ENCODE results near the gene PMPCA. TPM values are rescaled to one million over a fixed set of nuclear protein-coding genes. Genes with fewer than 3 reads are reported as not detected.
"Not testable (repeated sequence)": the region's sequence is repeated elsewhere in the genome, so short reads cannot be mapped to it uniquely, and the experiment has no call there.

PMPCA gene
- total RNA-seq, 1 experiment from 2014 or later = 87.1 TPM

DNA sequence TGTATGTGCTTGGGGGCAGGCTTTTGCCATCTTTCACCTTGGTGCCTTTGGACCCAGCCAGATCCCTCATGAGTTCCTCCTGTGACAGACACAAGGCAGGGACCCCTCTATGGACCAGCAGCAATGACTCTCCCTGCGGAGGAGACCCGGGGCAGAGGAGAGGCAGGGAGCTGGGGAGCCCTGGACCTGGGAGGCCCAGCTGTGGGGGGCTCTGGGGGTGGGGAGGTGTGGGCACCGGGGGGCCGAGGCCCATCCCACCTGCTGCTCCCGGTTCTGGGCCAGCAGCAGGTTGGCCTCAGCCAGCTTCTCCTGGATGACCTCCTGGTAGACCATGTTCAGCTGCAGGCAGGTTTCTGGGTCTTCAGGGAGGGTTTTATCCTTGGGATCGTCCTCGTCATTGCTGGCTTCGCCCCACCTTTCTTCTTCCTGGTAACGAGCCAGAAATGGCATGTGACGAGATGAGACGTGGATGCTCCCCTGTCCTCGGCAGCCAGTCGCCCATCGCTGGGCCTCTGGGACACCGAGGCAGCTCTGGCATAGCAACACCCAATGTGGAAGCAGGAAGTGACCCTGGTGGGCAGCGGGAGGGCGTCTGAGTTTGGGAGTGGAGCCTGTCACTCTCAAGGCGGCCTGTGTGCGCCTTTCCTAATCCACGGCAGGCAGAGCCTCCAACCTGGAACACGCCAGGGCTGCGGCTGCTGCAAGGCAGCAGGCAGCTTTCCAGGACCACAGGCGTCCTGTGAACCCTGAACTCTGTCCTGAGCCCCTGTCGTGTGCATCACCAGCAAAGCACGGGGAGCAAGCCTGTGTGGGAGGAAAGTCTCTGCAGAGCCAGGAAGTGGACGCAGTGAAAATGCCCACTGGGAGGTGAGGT lies 14.9 kb upstream of the PMPCA start:
- no peak overlapping the region for H3K4me3 ChIP-seq
- H3K27ac ChIP-seq = no peak overlapping the region
- H3K9me3 ChIP-seq (replicated peaks) = no peaks in the 10 kb centered on the region
- H3K4me1 ChIP-seq = peaks cover 4% of the 10 kb centered on the region; the same call in 1 of the 2 replicates
- DNase-seq = no peak
- no peaks in the 10 kb centered on the region for H3K27me3 ChIP-seq
- H3K36me3 ChIP-seq = peaks cover 29% of the 10 kb centered on the region

DNA sequence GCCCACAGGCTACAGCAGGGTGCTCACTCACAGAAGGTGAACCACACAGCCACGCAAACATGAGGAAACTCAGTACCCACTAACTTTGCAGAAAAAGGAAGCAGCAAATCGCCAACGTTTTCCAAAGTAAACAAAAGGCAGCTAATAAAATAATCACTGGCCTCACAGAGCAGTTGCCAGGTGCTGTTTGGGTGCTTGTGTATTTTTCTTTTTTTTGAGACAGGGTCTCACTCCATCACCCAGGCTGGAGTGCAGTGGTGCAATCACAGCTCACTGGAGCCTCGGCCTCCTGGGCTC lies 14.3 kb upstream of the PMPCA start:
- DNase-seq = no peak
- H3K4me3 ChIP-seq = no peak overlapping the region
- H3K27me3 ChIP-seq = no peaks in the 10 kb centered on the region
- H3K9me3 ChIP-seq (replicated peaks) = no peaks in the 10 kb centered on the region
- H3K36me3 ChIP-seq = peaks cover 28% of the 10 kb centered on the region
- no peak overlapping the region for H3K27ac ChIP-seq
- peaks cover 4% of the 10 kb centered on the region; the same call in 1 of the 2 replicates for H3K4me1 ChIP-seq

DNA sequence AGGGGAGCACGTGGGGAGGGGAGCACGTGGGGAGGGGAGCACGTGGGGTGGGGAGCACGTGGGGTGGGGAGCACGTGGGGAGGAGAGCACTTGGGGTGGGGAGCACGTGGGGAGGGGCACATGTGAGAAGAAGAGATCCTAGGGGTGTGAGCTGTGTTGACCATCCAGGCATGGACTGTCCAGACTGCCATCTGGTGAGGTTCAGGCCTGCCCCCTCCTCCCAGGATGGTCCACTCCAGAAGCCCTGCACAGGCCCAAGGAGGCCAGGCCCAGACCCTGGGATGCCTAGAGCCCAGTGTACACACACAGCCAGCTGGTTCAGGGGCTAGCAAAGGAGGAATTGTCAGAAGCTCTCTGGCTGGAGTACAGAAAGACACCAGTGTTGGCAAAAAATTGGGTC lies 12.8 kb upstream of the PMPCA start:
- no peak for DNase-seq
- Histone ChIP-seq H3K36me3 (peaks cover 24% of the 10 kb centered on the region), H3K27ac (no peak overlapping the region), H3K4me1 (peaks cover 4% of the 10 kb centered on the region; the same call in 1 of the 2 replicates), H3K9me3 (replicated peaks) (no peaks in the 10 kb centered on the region), H3K27me3 (no peaks in the 10 kb centered on the region), H3K4me3 (no peak overlapping the region)

DNA sequence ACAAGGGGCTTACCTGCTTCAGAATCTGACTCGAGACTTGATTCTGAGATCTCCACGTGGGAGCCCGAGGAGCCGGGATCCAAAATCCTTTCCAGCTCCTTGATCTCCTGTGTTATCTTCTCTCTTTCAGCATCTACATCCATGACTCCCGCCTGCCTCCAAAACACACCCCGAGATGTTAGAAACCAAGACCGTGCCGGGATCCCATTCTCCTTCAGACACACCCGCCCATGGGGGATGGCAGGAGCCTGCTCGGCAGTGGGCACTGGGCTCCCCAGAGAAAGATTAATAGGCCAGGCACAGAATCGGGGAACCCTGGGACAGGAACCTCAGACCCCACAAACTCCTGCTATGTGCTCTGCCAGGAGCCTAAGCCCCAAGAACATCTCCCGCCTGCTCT lies 12.2 kb upstream of the PMPCA start:
- H3K27me3 ChIP-seq = no peaks in the 10 kb centered on the region
- H3K4me1 ChIP-seq = peaks cover 4% of the 10 kb centered on the region; the same call in 1 of the 2 replicates
- no peak overlapping the region for H3K4me3 ChIP-seq
- peaks cover 24% of the 10 kb centered on the region for H3K36me3 ChIP-seq
- no peak overlapping the region for H3K27ac ChIP-seq
- H3K9me3 ChIP-seq (replicated peaks) = no peaks in the 10 kb centered on the region
- DNase-seq = no peak

DNA sequence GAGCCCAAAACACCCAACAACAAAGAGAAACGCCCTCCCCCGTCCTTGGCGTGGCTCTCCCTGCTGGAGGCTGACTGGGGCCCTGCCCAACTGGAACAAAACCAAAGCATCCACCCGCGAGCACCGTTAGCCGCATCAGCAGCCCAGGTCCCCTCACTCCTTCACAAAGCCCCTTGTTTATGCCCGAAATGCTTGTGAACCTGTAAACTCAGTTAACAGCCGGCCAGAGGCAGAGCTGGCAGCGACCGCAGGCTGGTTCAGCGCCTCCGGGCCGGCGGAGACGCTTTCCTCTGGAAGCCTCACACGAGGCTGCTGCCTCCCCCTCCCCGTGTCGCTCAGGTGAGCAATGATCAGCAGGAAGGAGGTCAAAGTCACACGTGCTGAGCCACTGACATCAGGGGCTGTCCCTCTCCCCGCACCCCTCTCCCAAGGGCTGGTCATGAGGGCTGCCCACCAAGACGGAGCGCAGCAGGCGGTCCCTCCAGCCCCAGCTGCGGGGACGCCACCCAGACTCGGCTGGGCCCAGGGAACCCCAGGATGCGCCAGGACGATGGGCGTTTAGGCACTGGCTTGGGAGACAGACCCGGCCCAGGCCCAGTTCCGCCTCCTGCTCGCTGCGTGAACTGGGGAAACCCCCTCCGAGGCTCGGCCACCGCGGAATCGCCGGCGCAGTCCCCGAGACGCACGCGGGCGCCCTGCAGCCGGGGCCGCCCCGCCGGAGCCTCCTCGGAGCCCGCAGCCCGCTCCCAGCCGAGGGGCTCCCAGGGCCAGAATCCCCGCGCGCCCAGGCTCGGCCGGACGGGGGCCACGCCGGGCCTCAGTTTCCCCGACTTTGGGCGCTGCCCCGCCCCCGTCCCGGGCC lies 11.1 kb upstream of the PMPCA start:
- Histone ChIP-seq H3K27ac (no peak overlapping the region), H3K36me3 (peaks cover 21% of the 10 kb centered on the region), H3K27me3 (no peaks in the 10 kb centered on the region), H3K4me1 (peaks cover 4% of the 10 kb centered on the region; the same call in 1 of the 2 replicates), H3K9me3 (replicated peaks) (no peaks in the 10 kb centered on the region), H3K4me3 (peak overlapping the region; percentile 84)
- DNase-seq = peak in 1 of 2 experiments; percentile 24

DNA sequence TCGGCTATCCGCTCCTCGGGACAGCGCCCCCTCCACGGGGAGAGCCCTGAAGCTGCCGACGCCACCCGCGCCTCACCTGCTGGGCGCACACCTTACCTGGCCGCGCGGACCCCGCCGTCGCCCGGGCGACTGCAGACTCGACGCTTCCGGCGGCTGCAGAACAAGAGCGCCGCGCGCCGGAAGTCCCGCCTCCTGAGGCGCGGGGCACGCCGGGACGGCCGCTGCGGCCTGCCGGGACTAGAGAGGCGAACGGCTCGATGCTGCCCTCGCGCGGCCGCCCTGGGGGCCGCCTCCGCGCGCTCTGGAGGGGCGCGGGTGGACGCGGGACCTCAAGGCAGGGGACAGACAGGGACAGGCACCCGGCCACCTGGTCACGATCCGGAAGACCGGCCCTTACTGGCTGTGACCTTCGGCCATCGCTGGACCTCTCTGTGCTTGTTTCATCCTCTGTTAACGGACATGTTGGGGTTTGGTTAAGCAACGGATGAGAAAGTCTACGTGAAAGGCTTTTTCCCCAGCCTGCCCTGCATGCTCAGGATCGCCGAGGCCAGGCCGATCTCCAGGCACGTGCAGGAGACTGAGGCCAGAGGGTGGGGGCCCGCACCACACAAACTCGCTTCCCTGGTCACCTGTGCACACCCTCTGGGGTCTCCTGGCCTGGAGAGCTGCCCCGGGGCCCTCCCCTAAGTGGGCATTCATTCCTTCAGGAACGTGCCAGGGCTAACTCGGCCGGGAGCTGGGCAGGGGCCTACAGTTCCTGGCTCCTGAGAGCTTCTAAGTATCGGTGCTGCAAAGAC lies 10.2 kb upstream of the PMPCA start, which contains the start of gene SNAPC4:
TSS of gene SNAPC4 (minus strand) at position 133 of the 797 bp plus-strand sequence. CDS start 1,742 bp downstream, outside the sequence.
- Histone ChIP-seq H3K9me3 (replicated peaks) (no peaks in the 10 kb centered on the region), H3K4me3 (peak within 1 kb of the TSS; percentile 84), H3K27me3 (no peaks in the 10 kb centered on the region), H3K4me1 (peaks cover 4% of the 10 kb centered on the region; the same call in 1 of the 2 replicates), H3K36me3 (peaks cover 24% of the 10 kb centered on the region), H3K27ac (peak within 1 kb of the TSS; percentile 23; the same call in 1 of the 2 replicates)
- peak; percentile 86 to 93 for DNase-seq

DNA sequence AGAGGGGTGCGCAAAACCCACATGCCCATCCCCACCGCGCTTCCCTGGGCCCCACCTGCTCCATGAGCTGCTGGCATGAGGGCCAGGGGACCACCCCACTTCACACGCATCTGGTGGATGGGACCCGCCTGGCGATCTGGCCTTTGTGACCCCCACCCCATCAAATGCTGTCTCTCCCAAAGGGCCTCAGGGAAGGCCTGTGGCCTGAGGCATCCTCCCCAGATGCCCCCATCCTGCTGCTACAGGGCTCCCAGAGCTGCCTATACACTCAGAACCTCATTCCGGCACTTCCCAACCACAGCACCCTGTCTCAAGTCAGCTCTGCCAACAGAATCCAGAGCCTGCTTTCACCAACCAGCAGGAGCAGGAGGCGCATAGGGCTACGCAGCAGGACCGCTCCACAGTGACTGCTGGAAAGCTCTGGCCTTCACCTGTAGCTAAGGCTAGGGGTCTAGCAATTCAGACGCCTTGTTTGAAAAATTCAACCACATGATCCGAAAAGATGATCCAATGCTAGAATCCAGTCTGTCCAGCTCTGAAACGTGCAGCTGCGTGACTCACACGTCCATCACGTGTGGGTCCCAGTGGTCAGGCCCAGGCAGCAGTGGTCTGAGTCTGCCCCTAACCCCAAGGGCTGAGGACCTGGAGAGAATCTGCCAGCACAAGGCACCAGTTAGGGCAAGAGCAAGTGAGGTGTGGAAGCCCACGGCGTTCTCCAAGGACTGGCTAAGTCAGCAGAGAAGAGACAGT lies 9.1 kb upstream of the PMPCA start:
- Histone ChIP-seq H3K27me3 (no peaks in the 10 kb centered on the region), H3K4me3 (no peak overlapping the region), H3K4me1 (peaks cover 4% of the 10 kb centered on the region; the same call in 1 of the 2 replicates), H3K36me3 (peaks cover 32% of the 10 kb centered on the region), H3K27ac (no peak overlapping the region), H3K9me3 (replicated peaks) (no peaks in the 10 kb centered on the region)
- no peak for DNase-seq

DNA sequence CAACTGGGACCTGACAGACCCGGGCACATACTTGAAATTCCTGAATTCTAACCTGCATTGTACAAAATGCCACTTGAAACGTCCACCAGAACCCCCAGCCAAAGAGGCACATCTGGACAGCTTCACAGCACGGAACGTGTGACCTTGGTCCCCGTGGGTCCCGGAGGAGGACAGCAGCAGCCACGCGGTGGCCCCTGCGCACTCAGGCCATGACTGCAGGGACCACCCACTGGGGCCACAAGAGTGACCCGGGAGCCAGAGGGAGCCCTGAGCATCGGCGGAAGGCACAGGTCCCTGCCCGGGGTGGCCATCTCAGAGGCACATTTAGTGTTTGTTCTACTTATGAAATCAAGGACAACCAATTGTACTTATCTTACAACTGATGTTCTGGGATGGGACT lies 8.4 kb upstream of the PMPCA start:
- peaks cover 4% of the 10 kb centered on the region; the same call in 1 of the 2 replicates for H3K4me1 ChIP-seq
- H3K4me3 ChIP-seq = no peak overlapping the region
- no peaks in the 10 kb centered on the region for H3K27me3 ChIP-seq
- H3K9me3 ChIP-seq (replicated peaks) = no peaks in the 10 kb centered on the region
- DNase-seq = no peak
- no peak overlapping the region for H3K27ac ChIP-seq
- peaks cover 33% of the 10 kb centered on the region for H3K36me3 ChIP-seq

DNA sequence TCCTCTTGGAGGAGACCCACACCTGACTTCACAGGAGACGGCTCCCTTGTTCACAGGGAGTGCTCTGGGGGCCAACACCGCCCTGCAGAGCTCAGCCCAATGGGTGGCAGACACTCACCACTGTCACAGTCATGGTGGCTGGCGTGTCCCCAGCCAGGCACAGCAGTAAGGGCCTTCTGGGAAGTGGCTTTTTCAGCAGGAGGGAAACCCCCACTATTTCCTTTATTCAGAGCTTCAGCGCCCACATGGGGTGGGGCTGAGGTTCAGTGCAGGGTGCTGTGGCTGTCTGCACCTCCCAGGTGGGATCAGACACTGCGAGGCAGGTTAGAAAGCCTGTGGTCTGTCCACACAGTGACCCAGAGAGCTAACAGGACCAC lies 6.9 kb upstream of the PMPCA start:
- DNase-seq = no peak
- peaks cover 4% of the 10 kb centered on the region; the same call in 1 of the 2 replicates for H3K4me1 ChIP-seq
- no peak overlapping the region for H3K27ac ChIP-seq
- H3K36me3 ChIP-seq = peaks cover 34% of the 10 kb centered on the region
- no peak overlapping the region for H3K4me3 ChIP-seq
- no peaks in the 10 kb centered on the region for H3K27me3 ChIP-seq
- H3K9me3 ChIP-seq (replicated peaks) = no peaks in the 10 kb centered on the region

DNA sequence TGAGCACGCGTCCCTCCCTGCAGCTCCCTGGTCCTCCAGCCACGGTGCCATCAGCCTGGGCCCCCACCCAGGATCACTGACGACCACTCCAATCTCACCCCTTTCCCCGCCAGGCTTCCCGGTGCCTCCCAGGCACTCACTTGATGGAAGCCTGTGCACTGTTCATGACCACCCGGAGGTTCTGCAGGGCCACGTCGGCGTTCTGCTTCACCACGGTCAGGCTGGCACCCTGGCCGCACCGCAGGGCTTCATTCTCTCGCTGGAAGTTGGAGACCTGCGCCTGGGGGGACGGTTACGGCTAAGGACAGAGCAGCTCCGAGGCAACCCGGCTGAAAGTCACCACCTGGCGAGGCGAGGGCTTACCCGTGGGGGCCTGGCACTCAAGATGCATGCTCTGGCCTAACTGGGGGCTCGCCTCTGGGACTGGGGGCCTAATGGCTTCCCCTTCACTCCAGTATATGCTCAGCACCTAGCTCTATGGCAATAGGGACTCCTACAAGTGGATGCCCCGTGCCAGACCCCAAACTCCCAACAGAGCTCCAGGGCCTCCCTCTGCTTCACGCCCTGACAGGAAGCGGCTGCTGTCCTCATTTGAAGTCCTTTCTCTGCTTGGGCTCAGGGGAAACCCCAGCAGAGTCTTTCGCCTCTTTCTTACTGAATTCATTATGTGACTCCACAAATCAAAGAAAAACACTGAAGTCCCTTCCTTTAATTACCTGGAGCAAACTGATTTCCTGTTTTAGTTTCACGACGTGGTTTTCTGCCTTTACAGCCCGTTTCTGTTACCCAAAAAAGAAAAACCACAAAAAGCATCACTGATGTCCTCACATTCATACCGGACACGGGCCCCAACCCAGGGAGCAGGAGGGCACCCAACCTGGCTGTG lies 6.3 kb upstream of the PMPCA start:
- H3K27me3 ChIP-seq = no peaks in the 10 kb centered on the region
- no peak overlapping the region for H3K4me3 ChIP-seq
- no peaks in the 10 kb centered on the region for H3K9me3 ChIP-seq (replicated peaks)
- H3K27ac ChIP-seq = no peak overlapping the region
- no peaks in the 10 kb centered on the region; the same call in 1 of the 2 replicates for H3K4me1 ChIP-seq
- no peak for DNase-seq
- peaks cover 34% of the 10 kb centered on the region for H3K36me3 ChIP-seq

DNA sequence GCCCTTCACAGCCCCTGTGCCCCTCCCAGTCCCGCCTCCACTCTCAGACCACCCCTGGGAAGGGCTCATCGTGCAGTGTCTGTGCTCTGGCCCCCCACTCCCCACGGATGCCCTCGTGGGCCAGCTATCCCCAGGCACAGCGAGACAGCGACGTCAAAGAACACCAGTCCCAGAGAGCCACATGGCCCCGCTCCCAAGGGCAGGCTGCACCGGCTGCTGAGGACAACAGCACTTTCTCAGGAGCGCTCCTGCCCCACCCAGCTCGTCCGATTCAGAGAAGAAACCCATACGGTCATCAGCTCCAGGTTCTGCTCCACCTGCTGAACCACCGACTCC lies 5.7 kb upstream of the PMPCA start:
- Histone ChIP-seq H3K4me1 (no peaks in the 10 kb centered on the region; the same call in 1 of the 2 replicates), H3K27ac (no peak overlapping the region), H3K27me3 (no peaks in the 10 kb centered on the region), H3K4me3 (no peak overlapping the region), H3K36me3 (peaks cover 34% of the 10 kb centered on the region), H3K9me3 (replicated peaks) (no peaks in the 10 kb centered on the region)
- DNase-seq = no peak

DNA sequence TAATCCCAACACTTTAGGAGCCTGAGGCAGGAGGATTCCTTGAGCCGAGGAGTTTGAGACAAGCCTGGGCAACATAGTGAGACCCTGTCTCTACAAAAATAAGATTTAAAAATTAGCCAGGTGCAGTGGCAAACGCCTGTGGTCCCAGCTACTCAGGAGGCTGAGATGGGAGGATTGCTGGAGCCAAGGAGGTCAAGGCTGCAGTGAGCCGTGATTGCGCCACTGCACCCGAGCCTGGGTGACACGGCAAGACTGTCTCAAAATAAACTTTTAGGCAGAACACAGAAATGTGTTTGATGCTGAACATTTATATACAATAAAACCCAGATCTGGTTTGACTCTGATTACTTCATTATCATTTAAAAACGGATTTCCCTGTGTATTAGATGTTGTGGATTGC lies 5.0 kb upstream of the PMPCA start:
- Histone ChIP-seq H3K27me3 (no peaks in the 10 kb centered on the region), H3K9me3 (replicated peaks) (no peaks in the 10 kb centered on the region), H3K4me3 (no peak overlapping the region), H3K4me1 (no peaks in the 10 kb centered on the region; the same call in 1 of the 2 replicates), H3K27ac (no peak overlapping the region), H3K36me3 (peaks cover 34% of the 10 kb centered on the region)
- no peak for DNase-seq

DNA sequence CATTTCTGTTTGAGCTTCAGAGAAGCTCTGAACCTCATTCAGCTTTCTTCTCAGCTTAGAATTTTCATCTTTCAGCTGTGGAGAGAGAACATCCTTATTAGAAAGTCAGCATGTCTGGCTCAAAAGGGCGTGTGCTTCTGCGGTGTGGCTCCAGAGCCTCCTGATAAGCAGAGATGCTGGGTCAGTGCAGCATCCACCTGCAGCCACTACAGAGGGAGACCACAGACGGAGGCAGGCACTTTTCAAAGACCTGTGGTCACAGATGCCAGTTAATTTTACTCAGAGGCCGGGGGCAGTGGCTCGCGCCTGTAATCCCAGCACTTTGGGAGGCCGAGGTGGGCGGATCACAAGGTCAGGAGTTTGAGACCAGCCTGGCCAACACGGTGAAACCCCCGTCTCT lies 4.6 kb upstream of the PMPCA start:
- H3K9me3 ChIP-seq (replicated peaks); DNase-seq; H3K4me3 ChIP-seq; H3K27ac ChIP-seq; H3K27me3 ChIP-seq; H3K4me1 ChIP-seq: not testable (repeated sequence)
- H3K36me3 ChIP-seq = peaks cover 34% of the 10 kb centered on the region
